Glomerular visceral epithelial cell (primary cell): ENCODE measurements around the gene ZNHIT2.
A peak's percentile ranks its signal among the peaks of the same experiment; 100 is the strongest.
"Not testable (repeated sequence)": the region's sequence is repeated elsewhere in the genome, so short reads cannot be mapped to it uniquely, and the experiment has no call there.

ENCODE experiments used
- DNase-seq: peaks from one replicate; pipeline ENCODE4 v3.0.0-alpha.2; 2016; ENCODE audit errors: extremely low spot score

Gene ZNHIT2

DNA sequence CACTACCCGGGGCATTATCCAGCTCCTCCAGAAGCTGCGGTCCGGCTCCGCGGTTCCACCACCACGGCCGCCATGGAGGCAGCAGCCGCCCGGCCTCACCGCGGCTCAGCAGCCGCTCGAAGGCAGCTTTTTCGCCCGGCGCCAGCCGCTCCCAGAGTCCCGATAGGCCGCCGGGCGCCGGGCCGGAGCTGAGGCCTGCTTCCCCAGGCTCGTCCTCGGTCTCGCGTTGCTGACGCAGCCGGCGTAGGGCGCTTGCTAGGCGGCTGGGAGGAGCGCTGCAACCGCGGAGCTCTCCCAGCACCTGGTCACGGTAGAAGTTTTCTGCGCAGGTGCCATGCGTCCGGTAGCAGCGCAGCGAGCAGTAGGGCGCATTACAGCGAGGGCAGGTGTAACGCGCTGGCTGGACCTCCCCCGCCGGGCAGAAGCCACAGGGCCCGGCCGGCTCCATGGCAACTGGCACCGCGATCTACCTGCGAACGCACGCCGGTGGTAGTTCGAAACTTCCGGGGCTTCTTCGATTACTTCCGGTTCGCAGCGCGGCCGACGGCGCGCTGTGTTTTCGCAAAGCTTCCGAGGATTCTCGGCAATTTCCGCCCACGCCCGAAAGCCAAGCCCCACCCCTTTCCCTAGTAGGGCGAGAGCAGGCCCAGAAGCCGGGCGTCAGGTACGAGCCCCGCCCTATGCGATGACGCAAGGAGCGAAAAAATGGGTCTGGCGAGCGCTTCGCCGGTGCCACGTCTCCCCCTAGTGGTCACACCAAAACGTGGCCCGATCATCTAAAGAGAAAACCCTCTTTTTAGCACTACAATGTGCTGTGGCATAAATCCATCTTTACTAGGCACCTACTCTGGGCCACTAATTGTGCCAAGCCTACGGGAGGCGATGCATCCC, at the start of gene ZNHIT2:
Gene ZNHIT2 (minus strand): TSS at position 496 of the 891 bp plus-strand sequence. CDS start 48 bp downstream, at position 448.
- peak; percentile 99 for DNase-seq

DNA sequence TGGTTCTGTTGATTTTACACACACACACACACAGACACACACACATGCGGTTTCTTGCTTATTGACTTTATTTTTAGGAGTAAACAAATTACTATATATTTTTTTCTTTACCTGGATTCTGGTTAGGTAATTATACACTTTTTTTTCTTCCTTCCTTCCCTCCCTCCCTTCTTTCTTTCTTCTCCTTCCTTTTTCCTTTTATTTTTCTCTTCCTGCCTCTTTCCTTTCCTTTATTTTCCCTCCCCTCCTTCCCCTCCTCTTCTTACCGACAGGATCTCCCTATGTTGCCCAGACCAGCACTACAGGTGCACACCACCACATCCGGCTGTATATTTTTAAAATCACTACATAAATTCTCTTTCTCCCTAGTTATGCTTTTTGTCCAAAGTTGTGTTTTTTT, 49.4 kb upstream of the ZNHIT2 start:
- DNase-seq: no peak

DNA sequence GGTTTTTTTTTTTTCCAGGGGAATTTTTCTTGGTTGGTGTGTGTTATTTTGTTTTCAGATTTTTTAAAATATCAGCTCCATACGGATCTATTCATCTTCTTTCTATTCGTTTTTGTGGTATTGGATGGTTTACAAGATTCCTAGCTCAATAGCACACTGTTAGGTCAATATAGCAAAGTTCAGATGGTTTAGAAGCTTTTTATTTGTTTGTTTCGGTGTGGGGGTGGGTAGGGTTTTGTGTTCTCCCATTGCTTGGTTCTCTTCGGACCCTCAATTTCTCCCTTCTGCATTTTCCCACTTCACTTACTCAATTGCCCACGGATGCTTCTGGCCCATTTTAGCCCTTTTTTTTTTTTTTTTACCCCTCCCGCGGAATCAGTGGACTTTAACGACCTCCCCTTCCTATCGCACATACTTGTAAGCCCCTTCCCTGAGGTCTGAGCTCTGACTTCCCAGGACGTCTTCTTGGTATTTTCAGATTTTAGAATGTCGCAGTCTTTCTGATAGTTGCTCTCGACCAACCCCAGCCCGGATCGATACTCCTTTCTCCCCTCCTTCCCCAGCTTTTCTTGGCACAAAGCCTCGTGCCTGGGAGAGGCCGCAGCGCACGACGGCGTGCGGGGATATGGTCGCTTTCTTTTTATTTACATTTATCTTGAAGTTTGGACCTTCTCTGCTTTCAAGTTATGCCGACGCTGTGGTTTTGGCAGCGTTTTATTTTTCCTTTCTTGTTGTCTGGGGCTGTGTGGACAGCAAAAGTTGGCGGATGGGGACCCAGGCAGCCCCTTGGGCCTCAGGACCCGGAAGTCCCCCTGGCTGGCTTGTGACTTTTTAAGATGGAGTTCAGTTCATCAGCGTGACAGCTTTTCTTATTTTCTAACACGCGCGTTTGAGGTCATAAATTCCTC, 48.2 kb upstream of the ZNHIT2 start:
- no peak for DNase-seq

DNA sequence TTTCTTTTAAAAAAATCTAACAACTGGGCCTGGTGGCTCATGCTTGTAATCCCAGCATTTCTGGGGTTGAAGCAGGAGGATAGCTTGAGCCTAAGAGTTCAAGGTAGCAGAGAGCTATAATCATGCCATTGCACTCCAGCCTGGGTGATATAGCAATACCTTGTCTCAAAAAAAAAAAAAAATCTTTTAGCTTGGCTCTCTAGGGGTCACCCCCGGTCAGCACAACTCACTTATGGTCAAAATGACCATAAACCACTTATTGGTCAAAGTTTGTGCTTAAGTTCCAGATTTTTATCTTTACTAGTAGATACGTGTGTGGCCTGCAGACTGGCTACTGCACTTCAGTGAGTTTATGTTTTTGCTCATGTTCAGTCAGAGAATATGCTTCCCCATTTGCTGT, 46.2 kb upstream of the ZNHIT2 start:
- no peak for DNase-seq

DNA sequence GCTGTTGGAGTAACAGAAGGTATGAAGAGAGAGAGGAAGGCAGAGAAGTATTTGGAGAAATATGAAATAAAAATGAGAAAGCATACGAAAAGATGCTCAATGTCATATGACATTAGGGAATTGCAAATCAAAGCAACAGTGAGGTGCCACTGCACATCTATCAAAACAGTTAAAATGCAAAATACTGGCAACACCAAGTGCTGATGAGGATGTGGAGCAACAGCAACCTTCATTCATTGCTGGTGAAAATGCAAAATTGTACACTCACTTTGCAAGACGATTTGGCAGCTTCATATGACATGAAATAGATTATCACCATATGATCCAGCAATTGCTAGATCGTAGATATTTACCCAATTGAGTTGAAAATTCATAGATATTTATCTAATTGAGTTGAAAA, 43.1 kb upstream of the ZNHIT2 start:
- DNase-seq: no peak

DNA sequence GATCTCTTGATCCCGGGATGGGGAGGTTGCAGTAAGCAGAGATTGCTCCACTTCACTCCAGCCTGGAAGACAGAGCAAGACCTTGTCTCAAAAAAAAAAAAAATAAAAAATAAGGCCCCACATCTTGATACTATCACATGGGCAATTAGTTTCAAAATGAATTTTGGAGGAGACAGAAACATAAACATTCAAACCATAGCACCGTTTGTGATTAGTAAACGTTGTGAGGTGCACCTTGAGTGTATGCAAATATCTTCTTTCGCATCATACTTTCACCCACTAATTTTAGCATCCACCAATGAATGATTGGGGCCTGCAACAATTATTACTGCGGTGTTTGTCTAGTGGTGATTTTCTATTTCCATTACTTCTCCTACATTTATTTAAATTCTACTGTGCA, 41.5 kb upstream of the ZNHIT2 start:
- DNase-seq: no peak

DNA sequence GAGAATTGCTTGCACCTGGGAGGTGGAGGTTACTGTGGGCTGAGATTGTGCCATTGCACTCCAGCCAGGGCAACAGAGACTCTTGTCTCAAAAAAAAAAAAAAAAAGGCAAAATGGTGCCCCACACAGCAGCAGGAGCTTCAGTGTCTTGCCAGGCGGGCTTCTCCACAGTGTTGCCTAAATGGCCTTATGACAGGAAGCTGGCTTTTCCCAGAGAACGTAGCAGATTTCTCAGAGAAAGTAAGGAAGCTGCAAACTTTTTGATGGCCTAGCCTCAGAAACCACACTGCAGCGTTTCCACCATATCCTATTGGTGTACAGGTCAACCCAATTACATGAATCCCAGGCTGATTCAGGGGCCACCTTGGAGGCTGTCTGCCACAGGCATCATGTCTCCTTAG, 39.8 kb upstream of the ZNHIT2 start:
- DNase-seq: no peak

DNA sequence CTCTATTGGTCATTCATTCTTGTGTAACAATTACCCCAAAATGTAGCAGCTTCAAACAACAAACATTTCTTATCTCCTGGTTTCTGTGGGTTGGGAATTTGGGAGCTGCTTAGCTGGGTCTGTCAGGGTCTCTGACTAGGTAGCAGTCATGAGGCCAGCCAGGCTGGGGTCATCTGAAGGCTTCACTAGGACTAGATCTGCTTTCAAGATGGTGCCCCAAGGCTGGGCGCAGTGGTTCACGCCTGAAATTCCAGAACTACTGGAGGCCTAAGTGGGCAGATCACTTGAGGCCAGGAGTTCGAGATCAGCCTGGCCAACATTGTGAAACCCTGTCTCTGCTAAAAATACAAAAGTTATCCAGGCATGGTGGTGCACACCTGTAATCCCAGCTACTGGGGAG, 39.4 kb upstream of the ZNHIT2 start:
- DNase-seq: no peak

DNA sequence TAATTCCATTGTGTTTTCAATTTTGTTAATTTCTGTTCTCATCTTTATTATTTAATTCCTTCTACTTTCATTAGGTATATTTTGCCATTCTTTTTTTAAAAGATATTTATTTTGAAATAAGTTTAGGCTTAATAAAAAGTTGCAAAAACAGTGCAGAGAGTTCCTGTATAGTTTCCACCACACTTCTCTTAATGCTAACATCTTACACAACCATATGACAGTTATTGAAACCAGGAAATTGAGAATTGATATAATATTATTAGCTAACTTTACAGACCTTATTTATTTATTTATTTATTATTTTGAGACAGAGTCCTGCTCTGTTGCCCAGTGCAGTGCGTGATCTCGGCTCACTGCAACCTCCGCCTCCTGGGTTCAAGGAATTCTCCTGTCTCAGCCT, 38.8 kb upstream of the ZNHIT2 start:
- DNase-seq: no peak

DNA sequence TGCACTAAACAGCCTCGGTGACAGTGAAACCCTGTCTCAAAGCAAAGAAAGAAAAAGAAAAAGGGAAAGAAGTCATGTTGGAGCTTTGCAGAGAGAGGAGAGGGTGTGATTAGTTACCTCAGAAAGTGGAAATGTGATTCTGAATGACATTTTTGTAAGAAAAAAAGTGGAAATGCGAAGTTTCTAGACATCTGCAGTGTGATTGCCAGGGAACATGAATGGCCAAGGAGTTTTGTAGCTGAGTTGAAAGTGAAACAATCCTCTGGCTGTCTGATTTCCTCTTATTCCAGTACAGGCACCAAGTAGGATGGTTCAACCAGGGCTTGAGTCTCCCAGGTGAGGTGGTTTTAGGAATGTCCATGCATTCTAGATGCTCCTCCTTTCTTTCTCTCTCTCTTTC, 34.6 kb upstream of the ZNHIT2 start:
- DNase-seq: no peak

DNA sequence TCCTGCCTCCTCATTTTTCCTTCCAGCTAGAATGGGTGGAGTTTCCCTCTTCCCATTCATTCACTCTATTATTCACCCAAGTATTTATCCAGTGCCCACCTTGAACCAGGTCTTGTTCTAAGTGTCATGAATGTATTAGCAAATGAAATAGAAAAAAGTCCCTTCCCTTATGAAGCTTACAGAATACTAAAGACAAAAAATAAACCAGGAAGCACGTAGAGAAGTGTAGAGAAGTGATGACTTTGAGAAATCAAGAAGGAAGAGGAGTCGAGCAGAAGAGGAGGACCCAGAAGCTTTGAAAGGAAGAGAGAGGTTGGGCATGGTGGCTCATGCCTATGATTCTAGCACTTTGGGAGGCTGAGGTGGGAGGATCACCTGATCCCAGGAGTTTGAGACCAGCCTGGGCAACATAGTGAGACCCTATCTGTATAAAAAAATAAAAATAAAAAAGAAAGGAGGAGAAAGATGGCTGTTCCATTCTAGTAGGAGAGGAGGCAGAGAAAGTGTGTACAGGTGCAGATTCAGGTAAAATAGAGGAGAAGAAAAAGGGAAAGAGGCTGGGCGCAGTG, 33.9 kb upstream of the ZNHIT2 start:
- no peak for DNase-seq

DNA sequence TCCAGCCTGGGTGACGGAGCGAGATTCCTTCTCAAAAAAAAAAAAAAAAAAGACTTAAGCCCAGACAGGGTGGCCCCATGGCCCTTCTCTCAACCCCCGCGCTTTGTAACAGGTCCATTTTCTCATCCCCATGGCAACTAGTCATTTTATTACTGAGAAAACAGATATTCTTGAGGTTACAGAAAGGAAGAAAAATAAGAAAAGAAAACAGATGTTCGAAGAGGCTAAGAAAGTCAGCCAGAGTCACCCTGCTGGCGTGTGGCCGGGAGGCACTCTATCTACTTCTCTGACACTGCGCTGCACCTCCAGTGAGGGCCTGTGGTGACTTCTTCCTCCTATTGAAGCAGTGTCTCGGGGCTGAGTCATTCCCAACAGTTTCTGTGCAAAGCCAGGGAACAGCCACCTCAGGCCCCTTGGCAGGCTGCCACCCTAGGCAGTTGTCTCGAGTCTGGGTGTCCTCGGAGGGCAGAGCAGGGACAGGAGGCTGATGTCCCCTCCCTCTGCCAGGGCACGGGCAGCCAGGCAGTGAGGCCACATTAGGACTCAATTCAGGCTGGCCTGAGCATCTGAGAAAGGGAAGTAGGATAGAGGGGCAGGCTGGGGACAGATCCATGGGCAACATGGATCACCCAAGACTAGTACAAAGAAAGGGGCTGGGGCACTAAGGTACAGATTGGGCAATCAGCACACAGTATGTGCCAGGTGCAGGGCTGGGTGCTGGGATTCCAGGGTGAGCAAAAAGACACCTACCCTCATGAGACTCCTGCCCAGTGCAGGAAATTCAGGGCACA, 33.2 kb upstream of the ZNHIT2 start:
- DNase-seq: peak; percentile 89

DNA sequence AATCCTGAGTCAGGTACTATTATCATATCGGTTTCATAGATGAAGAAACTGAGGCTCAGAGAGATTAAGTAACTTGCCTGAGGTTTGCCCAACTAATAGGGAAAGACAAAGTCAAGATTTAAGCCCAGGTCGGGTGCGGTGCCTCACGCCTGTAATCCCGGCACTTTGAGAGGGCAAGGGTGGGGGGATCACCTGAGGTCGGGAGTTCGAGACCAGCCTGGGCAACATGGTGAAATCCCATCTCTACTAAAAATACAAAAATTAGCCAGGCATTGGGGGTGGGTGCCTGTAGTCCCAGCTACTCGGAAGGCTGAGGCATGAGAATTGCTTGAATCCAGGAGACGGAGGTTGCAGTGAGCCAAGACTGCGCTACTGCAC, 32.6 kb upstream of the ZNHIT2 start:
- not testable (repeated sequence) for DNase-seq

DNA sequence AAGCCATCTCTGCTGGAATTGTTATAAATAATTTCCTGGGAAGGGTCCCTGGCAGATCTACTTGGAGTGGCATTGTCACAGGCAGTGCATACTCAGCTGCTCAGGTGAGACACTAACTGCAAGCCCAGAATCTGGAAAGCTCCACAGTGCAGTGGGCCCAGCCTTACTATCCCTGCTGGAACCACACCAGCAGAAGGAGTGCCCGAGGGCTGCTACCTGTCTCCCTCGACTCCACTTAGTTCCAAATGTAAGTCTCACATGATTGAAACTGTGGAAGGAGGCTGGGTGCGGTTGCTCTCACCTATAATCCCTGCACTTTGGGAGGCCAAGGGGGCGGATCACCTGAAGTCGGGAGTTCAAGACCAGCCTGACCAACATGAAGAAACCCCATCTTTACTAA, 31.2 kb upstream of the ZNHIT2 start:
- DNase-seq: no peak

DNA sequence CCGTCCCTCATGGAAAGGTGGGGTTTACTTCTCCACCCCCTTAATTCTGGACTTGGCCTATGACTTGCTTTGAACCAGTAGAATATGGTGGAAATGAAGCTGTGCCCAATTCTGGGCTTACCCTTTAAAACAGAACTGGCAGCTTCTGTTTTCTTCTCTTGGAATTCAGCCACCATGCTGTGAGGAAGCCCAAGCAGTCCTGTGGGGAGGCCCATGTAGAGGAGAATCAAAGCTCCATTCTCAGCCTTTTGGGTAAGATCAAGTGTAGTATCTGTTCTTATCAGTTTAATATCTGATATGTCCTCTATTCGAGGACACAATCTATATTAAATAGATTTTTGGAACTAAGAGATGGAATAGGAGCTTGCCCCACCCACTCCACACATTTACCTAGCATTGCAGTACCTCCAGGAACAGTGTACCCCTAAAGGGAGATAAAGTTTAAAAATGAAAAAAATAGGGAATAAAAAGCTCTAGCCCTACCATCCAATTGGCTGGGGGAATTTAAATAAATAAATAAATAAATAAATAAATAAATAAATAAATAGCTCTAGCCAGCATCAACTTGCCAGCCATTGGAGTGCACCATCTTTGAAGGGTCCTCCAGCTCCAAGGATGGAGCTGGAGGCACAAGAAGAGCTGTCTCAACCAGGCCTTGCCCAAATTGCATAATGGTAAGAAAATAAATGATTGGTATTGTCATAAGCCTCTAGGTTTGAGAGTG, 30.0 kb upstream of the ZNHIT2 start:
- DNase-seq: no peak

DNA sequence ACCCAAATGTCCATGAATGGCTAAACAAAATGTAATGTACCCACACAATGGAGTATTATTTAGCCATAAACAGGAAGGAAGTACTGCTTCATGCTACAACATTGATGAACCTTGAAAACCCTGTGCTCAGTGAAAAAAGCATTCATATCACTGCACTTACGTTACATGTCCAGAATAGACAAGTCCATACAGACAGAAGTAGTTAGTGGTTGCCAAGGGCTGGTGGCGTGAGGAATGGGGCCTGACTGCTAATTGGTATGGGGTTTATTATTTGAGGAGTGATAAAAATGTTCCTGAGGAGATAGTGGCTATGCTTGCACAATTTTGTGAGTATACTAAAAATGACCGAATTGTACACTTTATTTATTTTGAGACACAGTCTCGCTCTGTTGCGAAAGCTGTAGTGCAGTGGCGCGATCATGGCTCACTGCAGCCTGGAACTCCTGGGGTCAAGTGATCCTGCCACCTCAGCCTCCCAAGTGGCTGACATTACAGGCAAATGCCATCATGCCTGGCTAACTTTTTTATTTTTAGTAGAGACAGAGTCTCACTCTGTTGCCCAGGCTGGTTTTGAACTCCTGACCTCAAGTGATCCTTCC, 24.5 kb upstream of the ZNHIT2 start:
- no peak for DNase-seq

DNA sequence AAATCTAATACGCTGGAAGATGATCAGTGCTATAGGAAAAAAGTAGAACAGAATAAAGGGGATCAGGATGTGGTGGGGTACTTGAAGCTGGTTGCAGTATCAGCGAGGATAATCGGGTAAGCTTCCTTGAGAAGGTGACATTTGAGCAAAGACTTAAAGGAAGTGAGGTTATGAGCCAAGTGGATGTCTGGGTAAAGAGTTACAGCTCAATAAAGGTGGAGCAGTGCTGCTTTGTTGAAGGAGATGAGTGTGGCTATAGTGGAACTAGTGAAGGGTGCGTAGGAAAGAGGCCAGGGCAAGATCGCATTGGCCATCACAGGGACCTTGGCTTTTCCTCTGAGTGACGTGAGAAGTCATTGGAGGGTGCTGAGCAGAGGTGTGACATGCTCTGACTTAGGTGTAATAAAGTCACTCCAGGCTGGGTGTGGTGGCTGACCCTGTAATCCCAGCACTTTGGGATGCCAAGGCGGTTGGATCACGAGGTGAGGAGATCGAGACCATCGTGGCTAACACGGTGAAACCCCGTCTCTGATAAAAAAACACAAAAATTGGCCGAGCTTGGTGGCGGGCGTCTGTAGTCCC, 19.1 kb upstream of the ZNHIT2 start:
- DNase-seq: no peak

DNA sequence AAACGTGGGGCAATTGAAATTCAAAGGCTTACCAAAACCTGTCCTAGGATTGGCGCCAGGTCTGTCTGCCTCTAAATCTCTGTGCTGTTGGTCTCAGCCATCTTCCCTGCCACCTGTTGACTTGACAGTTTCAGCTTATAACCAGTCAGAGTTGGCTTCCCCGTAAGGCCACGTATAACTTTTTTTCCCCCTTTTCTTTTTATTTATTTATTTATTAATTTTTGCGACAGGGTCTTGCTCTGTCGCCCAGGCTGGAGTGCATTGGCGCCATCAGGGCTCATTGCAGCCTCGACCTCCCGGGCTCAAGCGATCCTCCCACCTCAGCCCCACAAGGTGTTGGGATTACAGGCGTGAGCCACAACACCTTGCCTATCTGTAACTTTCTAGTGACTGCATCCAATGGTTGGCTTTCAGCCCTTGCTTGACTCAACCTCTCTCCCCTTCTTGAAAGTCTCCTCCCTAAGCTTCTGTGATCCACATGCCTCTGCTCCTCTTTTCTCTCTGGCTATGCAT, 18.2 kb upstream of the ZNHIT2 start:
- DNase-seq: no peak

DNA sequence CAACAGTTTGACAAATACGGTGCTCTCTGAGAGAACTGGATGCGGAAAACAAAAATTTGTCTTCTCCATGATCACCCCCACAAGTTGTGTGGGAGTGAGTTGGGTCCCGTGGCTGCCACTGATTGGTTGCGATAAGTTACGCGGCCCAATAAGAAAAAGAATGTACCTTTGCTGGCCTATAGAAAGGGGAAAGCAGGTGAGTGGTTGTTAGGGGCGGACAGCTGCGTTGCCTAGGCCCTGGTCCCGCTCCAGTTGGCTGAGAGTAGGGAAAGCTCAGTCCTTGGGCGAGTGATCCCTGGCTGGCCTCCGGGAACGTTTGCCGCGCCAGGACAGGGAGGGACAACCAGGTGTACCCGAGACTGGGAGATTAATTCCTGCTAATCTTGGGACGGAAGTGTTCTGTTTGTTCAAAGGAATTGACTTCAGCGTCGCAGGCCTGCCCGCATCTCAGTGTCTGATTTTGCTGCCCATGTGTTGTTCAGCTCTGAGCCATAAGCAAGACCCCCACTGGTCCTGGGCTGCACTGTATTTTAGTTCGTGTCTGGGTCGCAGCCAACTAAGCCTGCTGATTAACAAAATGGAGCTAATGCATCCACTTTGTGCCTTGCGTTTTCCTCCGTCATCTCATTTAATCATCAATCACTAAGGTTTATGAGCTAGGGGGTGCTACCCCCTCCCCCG, 17.6 kb upstream of the ZNHIT2 start:
- peak; percentile 95 for DNase-seq
